IMR-90 (cell line): ENCODE results near the gene PLA2G15. TPM values are rescaled to one million over a fixed set of nuclear protein-coding genes. Genes with fewer than 3 reads are reported as not detected.
A peak's percentile ranks its signal among the peaks of the same experiment; 100 is the strongest.

Experiments used
- ATAC-seq: fragments of 200-7000 bp; cut with Tn5 transposase; 2 replicates; pipeline ENCODE4 v1.9.1; 2020; ENCODE audit warnings: low read depth, mild to moderate bottlenecking, moderate library complexity
- BruUV-seq: library from RNA; stranded (reverse); fragments of 400-500 nt; replicated peaks from 2 replicates; lab custom pipeline; 2021; lab: Mats Ljungman, UMichigan
- CTCF ChIA-PET: fragments of 300-600 bp; formaldehyde crosslinking; extraction: SDS; loops from one replicate; lab custom pipeline; 2021; ENCODE audit warnings: antibody characterized with exemption; lab: Yijun Ruan, JAX
- POLR2A ChIA-PET: fragments of 300-600 bp; sonication (Branson Sonifier 250); formaldehyde crosslinking; loops from one replicate; lab custom pipeline; 2022; ENCODE audit warnings: antibody characterized with exemption; ENCODE audit not compliant: unreplicated experiment; lab: Charles Lee
- DNase-seq: peaks from one replicate; pipeline ENCODE4 v3.0.0; 2013
- H2AFZ ChIP-seq: replicated peaks from 2 replicates; pipeline ENCODE3; 2013; ENCODE audit warnings: low read length, mild to moderate bottlenecking; ENCODE audit not compliant: poor library complexity
- H2AK5ac ChIP-seq: 2 replicates; pipeline ENCODE4 v1.6.1; 2013; ENCODE audit warnings: low read depth, low read length, inconsistent platforms
- H2AK9ac ChIP-seq: replicated peaks from 2 replicates; pipeline ENCODE3; 2013; ENCODE audit warnings: mild to moderate bottlenecking, low read depth, low read length, moderate library complexity; ENCODE audit not compliant: poor library complexity
- H2BK120ac ChIP-seq: 2 replicates; pipeline ENCODE4 v1.6.1; 2013; ENCODE audit warnings: low read depth, low read length, inconsistent platforms
- H2BK15ac ChIP-seq: 3 replicates; pipeline ENCODE4 v1.6.1; 2013; ENCODE audit warnings: low read depth, low read length, inconsistent platforms
- H2BK20ac ChIP-seq: 2 replicates; pipeline ENCODE4 v1.6.1; 2013; ENCODE audit warnings: low read depth, mild to moderate bottlenecking, inconsistent platforms, low read length, moderate library complexity
- H2BK5ac ChIP-seq: 2 replicates; pipeline ENCODE4 v1.6.1; 2013; ENCODE audit warnings: mild to moderate bottlenecking, low read depth, low read length, inconsistent platforms; ENCODE audit not compliant: poor library complexity, severe bottlenecking
- H3K14ac ChIP-seq: replicated peaks from 2 replicates; pipeline ENCODE4 v1.6.1; 2013; ENCODE audit warnings: low read depth, low read length, inconsistent platforms
- H3K18ac ChIP-seq: 2 replicates; pipeline ENCODE4 v1.6.1; 2013; ENCODE audit warnings: low read depth, low read length, control low read depth
- H3K23ac ChIP-seq: 2 replicates; pipeline ENCODE4 v1.6.1; 2013; ENCODE audit warnings: low read depth, low read length, inconsistent platforms
- H3K27ac ChIP-seq: 2 replicates; pipeline ENCODE4 v1.5.1; 2013; ENCODE audit warnings: mild to moderate bottlenecking, control low read depth, low read length; ENCODE audit not compliant: insufficient read depth
- H3K27me3 ChIP-seq: 2 replicates; pipeline ENCODE4 v1.6.1; 2013; ENCODE audit warnings: low read length; ENCODE audit not compliant: control insufficient read depth, insufficient read depth
- H3K36me3 ChIP-seq: 2 replicates; pipeline ENCODE4 v1.6.1; 2013; ENCODE audit warnings: low read length, mixed read lengths; ENCODE audit not compliant: control insufficient read depth, insufficient read depth
- H3K4ac ChIP-seq: 2 replicates; pipeline ENCODE4 v1.6.1; 2013; ENCODE audit warnings: low read depth, low read length, inconsistent platforms
- H3K4me1 ChIP-seq: 2 replicates; pipeline ENCODE4 v1.6.1; 2013; ENCODE audit warnings: low read length, mixed read lengths; ENCODE audit not compliant: control insufficient read depth, insufficient read depth
- H3K4me2 ChIP-seq: 2 replicates; pipeline ENCODE4 v1.6.1; 2013; ENCODE audit warnings: low read depth, mild to moderate bottlenecking, control low read depth, low read length, moderate library complexity
- H3K4me3 ChIP-seq: 2 replicates; pipeline ENCODE4 v1.5.1; 2013; ENCODE audit warnings: low read depth, mild to moderate bottlenecking, control low read depth, low read length, moderate library complexity; ENCODE audit not compliant: insufficient read depth
- H3K56ac ChIP-seq: 2 replicates; pipeline ENCODE4 v1.6.1; 2013; ENCODE audit warnings: low read length, inconsistent platforms; ENCODE audit not compliant: insufficient read depth; ENCODE audit errors: extremely low read depth
- H3K79me1 ChIP-seq, 2 experiments: 2 replicates each; pipeline ENCODE4 v1.6.1; 2013; ENCODE audit warnings: low read length in 2 of 2, inconsistent platforms in 1 of 2, low read depth in 1 of 2
- H3K9ac ChIP-seq: 2 replicates; pipeline ENCODE4 v1.6.1; 2013; ENCODE audit warnings: low read depth, low read length, control low read depth
- H3K9me1 ChIP-seq: 2 replicates; pipeline ENCODE4 v1.6.1; 2013; ENCODE audit warnings: low read length, inconsistent platforms; ENCODE audit not compliant: insufficient read depth
- H3K9me3 ChIP-seq: 2 replicates; pipeline ENCODE4 v1.6.1; 2013; ENCODE audit warnings: low read length; ENCODE audit not compliant: control insufficient read depth, insufficient read depth
- H4K20me1 ChIP-seq: 2 replicates; pipeline ENCODE4 v1.6.1; 2013; ENCODE audit warnings: low read length, inconsistent platforms; ENCODE audit not compliant: insufficient read depth
- H4K5ac ChIP-seq: 2 replicates; pipeline ENCODE4 v1.6.1; 2013; ENCODE audit warnings: mild to moderate bottlenecking, low read depth, low read length, control low read depth
- H4K8ac ChIP-seq, 2 experiments: 2 replicates each; pipeline ENCODE4 v1.6.1; 2013; ENCODE audit warnings: low read depth in 2 of 2, low read length in 2 of 2, control low read depth in 1 of 2, inconsistent platforms in 1 of 2
- H4K91ac ChIP-seq: 2 replicates; pipeline ENCODE4 v1.6.1; 2013; ENCODE audit warnings: low read depth, low read length, inconsistent platforms; ENCODE audit not compliant: insufficient read depth
- CEBPB ChIP-seq: IDR thresholded peaks from 2 replicates; pipeline ENCODE4 v1.6.1; 2012; ENCODE audit warnings: low read depth, low read length, improper control_type of control experiment
- MAFK ChIP-seq: IDR thresholded peaks from 2 replicates; pipeline ENCODE4 v1.6.1; 2012; ENCODE audit warnings: low read depth, low read length, improper control_type of control experiment
- POLR2A ChIP-seq: IDR thresholded peaks from 2 replicates; pipeline ENCODE4 v1.6.1; 2012; ENCODE audit warnings: mild to moderate bottlenecking, low read depth, low read length
- WGBS, 2 experiments: methylation state at CpG; one replicate each; pipeline versions ENCODE4 v1.1.5 to v1.1.7; 2013; ENCODE audit warnings: missing lambda C conversion rate in 2 of 2; ENCODE audit not compliant: insufficient read length in 1 of 2; ENCODE audit errors: extremely low coverage in 2 of 2; 5-methylcytosine and 5-hydroxymethylcytosine counted together
- dilution Hi-C: fragments of 300-500 bp; cut with HindIII; formaldehyde crosslinking; loops from one replicate; pipeline ENCODE4 v1.14.3; 2018; ENCODE audit warnings: low sequenced_read_pairs; ENCODE audit not compliant: unreplicated experiment
- in situ Hi-C: fragments of 300-500 bp; cut with MboI; formaldehyde crosslinking; loops from 3 replicates; pipeline ENCODE4 v1.14.3; 2019; ENCODE audit warnings: low sequenced_read_pairs, inconsistent platforms, mixed read lengths
- intact Hi-C: fragments of 100-400 bp; cut with micrococcal nuclease; formaldehyde crosslinking; loops from 2 replicates; pipeline ENCODE4 v1.10.0; 2022
- polyA plus RNA-seq, 3 experiments: library from polyadenylated mRNA; depleted of rRNA; stranded (reverse); fragments of >200 nt; gene quantifications; 2 replicates each; pipeline ENCODE4 v1.2.3, GENCODE V29; 2012; ENCODE audit warnings: low replicate concordance in 1 of 3
- total RNA-seq: library from RNA; depleted of rRNA; stranded (reverse); fragments of >200 nt; gene quantifications from 2 replicates; pipeline ENCODE4 v1.2.3, GENCODE V29; 2012

The PLA2G15 gene
- total and polyA plus RNA-seq, 2 of the 4 experiments (the other 2 are of a cell fraction): 19.5 to 31.7 TPM

- Histone ChIP-seq H4K8ac (no peak overlapping the region), H3K9ac (no peak overlapping the region), H2AK9ac (peak overlapping the region; percentile 79), H2BK20ac (no peak overlapping the region), H3K36me3 (peaks cover 2% of the 10 kb centered on the region; the same call in 1 of the 2 replicates), H3K4me2 (no peak overlapping the region), H3K23ac (no peak overlapping the region), H4K91ac (no peak overlapping the region), H3K27ac (no peak overlapping the region), H3K4me3 (no peak overlapping the region), H2BK120ac (no peak overlapping the region), H3K18ac (no peak overlapping the region), H3K56ac (no peak overlapping the region), H3K9me1 (peaks cover 8% of the 10 kb centered on the region), H3K27me3 (no peaks in the 10 kb centered on the region), H3K4me1 (peaks cover 10% of the 10 kb centered on the region), H2BK5ac (no peak overlapping the region), H4K5ac (no peak overlapping the region), H3K79me1 (peaks cover 2 to 13% of the 10 kb centered on the region in 2 experiments; a peak in 2 of 4 replicates), H3K14ac (no peak overlapping the region), H2AK5ac (no peak overlapping the region), H2BK15ac (no peak overlapping the region), H4K20me1 (0 out of 2 replicates have a peak, but pooled peaks cover 3% of the 10 kb centered on the region), H3K9me3 (no peaks in the 10 kb centered on the region), H3K4ac (no peak overlapping the region), H2AFZ (no peak overlapping the region)
- no CpG with 5 or more reads among the region's 8 CpGs for WGBS, 2 experiments
- in situ Hi-C loops: no loop called here
- ChIA-PET CTCF (no interaction called here), POLR2A (no interaction called here)
- no peak for TF ChIP-seq MAFK
- no peak for TF ChIP-seq POLR2A
- peak; percentile 30; the same call in 1 of the 2 replicates for TF ChIP-seq CEBPB
- DNase-seq (no peak), ATAC-seq (no peak)
- dilution Hi-C loops: no loop called here
- BruUV-seq: no TSS peak
- intact Hi-C loops: no loop called here
Observed at GRCh38 chr16:68233835-68234187, 11.4 kb upstream of the PLA2G15 start.
